CD4-positive, alpha-beta T cell treated with Interleukin-1 beta for 1 hour (primary cell): ENCODE results near the gene EFEMP2.

Experiments
- DNase-seq, 2 donors: peaks; one replicate each; pipeline ENCODE4 v3.0.0-alpha.2; 2020 to 2022

Gene EFEMP2

DNA sequence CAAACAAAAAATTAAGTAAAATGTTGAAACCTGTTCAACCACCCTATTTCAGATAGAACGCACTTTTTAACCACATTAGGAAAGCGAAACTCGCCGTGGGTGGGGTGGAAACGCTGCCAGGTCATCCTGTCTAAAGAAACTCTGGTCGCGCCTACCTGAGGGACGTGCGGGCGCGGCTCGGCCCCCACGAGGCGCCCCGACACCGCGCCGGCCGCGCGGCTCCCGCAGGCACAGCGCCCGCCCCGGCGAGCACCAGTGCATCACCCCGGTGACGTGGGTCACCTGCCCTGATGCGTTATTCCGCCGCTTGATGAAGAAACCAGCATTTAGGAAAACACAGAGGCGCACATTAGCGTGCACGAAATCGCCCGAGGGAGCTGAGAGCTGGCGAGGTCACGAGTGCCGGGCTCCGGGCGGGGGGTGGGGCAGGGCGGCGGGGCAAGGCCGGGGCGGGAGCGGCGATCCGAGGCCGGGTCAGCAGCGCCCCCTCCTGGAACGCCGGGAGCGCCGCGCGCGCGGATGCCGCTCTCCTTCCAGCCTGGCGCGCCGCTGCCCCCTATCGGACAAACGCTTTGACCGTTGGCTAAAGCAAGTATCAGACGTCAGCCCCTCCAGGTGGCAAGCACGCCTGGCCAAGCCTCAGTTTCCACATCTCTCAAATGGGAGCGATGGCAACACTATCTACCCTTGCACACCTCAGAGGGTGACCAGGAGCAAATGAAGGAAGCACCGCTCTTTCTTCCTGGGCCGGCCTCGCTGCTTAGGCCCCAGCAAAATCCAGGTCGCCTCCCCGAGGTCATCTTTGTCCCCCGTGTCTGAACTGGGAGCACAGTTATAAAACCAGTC is 54.5 kb downstream of the EFEMP2 start:
- DNase-seq: peak; percentile 90 to 92

DNA sequence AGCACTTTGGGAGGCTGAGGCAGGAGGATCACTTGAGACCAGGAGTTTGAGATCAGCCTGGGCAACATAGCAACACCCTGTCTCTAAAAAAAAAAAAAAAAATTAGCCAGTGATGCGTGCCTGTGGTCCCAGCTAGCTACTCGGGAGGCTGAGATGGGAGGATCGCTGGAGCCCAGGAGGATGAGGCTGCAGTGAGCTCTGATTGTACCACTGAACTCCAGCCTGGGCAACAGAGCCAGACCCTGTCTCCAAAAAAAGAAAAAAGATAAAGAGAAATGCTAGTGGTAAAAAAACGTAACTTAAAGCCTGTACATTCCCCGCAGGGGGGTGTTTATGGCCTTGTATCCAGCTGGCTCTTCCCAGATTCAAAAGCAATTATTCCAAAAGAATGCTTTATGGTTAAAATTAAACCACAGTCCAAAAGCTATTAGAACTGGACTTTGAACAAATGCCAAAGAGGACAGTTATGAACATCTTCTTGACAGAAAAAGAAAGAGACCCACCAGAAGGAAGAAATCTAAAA is 55.2 kb downstream of the EFEMP2 start:
- no peak for DNase-seq

- no peak for DNase-seq
These were observed 55.9 kb downstream of the EFEMP2 start for GRCh38 chr11:65816696-65817095.
